Panc1 (cell line): Measurements from ENCODE around the gene NANOGP8.

ENCODE experiments used
- CTCF ChIP-seq: fragments of 450-650 bp; IDR thresholded peaks from 2 replicates; pipeline ENCODE4 v1.5.1; 2017; ENCODE audit warnings: mild to moderate bottlenecking
- POLR2AphosphoS5 ChIP-seq: IDR thresholded peaks from 2 replicates; pipeline ENCODE4 v1.6.1; 2012; ENCODE audit warnings: mild to moderate bottlenecking, low read depth, low read length, moderate library complexity
- SIN3A ChIP-seq: IDR thresholded peaks from 2 replicates; pipeline ENCODE4 v1.6.1; 2012; ENCODE audit warnings: low read depth, mild to moderate bottlenecking, low read length, moderate library complexity, borderline replicate concordance; ENCODE audit not compliant: insufficient read depth

- TF ChIP-seq CTCF (no peak), SIN3A (no peak), POLR2AphosphoS5 (no peak)
Measured at GRCh38 chr15:35092846-35093245, 7.8 kb upstream of the NANOGP8 start.
